ENCODE results near the gene ISL2.
A peak's percentile ranks its signal among the peaks of the same experiment; 100 is the strongest.

ISL2 gene

GRCh38 chr15:76327191-76328105 lies 9.1 kb upstream of the ISL2 start:
- DNase-seq (ENCODE audit: low read depth): peak; percentile 79

DNA sequence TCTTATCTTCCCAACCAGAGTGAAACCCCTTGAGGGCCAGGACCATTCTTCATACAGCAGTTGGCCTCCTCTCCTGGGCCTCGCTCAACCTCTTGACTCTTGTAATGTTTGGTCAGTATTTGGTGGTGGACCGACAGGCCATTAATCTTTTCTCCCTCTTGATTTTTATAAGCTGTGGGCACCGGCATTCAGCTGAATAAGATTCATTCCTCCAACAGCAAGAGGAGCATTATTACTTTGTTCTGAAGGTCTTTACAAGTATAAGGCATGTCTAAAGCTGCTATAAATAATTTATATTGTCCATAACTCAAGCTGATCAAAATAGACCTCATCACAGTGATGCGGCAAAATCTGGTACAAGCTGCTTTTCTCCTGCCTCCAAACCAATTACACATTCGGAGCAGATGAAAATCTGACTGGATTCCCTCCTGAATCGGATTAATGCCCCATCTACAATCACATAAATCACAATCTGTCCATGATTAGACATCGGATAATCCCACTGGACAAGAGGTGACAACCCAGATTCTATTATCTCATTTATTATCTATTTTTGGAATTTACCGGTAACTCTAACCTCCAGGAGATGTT lies 8.4 kb upstream of the ISL2 start:
- DNase-seq (ENCODE audit: low read depth): no peak

DNA sequence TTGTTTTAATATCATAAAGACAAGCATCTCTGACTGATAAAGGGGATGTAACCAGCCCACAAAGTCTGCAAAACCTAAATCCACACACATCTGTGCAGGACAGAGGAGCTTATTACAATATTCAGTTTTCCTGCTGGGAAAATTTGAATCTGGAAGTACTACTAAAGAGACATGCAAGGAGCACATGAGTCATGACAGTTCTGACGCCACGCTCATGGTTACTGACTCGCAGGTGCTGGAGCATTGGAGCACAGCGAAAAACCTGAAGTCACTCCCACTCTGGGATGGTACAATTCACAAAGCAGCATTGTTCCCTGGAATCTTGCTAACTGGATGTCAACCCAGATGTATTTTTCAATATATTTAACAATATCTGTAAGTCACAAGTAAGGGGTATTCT lies 7.6 kb upstream of the ISL2 start:
- DNase-seq (ENCODE audit: low read depth): peak; percentile 59

- peak; percentile 78 for DNase-seq (ENCODE audit: low read depth)
Measured at GRCh38 chr15:76330080-76330680, 6.4 kb upstream of the ISL2 start.

GRCh38 chr15:76332796-76333195 lies 3.8 kb upstream of the ISL2 start:
- DNase-seq (ENCODE audit: low read depth): no peak

- DNase-seq (ENCODE audit: low read depth): no peak
Measured at GRCh38 chr15:76333309-76333708, 3.3 kb upstream of the ISL2 start.

DNA sequence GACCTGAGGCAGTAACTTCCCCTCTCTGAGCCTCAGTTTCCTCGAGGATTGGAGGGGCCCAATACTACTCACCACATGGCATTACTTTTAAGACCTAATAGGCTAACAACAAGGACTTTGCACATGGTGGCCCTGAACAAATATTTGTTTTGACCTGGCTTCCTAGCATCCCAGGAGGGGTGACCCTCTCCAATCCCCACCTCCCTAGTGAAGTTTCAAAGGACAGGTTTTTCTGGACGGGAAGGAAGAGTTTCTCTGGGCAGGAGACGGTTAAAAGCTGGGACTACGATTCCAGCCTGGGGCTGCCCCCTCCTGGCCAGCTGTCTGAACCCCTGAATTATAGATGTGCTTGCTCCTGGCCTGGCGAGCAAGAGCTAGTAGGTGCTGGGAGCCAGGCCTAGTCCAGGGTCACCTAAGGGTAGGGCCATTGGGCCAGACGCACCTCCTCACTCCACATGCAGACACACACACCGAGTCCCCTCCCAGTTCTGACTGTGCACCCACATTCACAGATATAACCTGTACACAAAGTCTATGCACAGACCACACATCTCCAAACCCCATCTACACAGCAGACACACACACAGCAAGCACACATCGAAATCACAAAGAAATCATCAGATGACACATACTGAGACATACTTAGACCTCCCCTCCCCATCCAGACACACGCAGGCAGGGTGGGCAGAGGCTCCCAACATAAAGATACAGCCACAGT lies 2.7 kb upstream of the ISL2 start:
- peak; percentile 20 for DNase-seq (ENCODE audit: low read depth)

DNA sequence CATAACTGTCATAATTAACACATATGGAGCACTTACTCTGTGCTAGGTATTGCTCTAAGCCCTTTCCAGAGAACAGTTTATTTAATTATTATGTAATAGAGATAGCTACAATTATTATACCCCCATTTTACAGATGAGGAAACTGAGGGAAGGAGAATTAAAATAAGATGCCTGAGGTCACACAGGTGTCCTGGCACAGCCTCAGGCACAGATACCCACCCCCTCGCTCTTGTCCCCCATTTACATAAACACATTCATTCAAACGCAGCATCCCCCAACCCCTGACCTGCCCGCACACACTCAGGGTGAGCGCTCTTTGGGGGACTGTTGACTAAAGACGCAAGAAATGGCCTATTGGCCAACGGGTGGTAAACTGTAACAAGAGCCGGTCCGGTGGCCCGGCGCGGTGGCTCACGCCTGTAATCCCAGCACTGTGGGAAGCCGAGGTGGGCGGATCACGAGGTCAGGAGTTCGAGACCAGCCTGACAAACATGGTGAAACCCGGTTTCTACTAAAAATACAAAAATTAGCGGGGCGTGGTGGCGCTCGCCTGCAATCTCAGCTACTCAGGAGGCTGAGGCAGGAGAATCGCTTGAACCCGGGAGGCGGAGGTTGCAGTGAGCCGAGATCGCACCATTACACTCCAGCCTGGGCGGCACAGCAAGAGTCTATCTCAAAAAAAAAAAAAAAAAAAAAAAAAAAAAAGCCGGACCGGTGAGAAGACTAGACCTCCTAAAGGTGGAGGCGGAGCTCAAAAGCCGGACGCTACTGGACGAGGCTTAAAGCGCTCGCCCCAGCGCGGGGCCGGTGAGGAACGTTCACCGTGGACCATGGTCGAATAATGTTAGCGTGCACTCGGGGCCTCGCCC lies 1.9 kb upstream of the ISL2 start:
- no peak for DNase-seq (ENCODE audit: low read depth)

DNA sequence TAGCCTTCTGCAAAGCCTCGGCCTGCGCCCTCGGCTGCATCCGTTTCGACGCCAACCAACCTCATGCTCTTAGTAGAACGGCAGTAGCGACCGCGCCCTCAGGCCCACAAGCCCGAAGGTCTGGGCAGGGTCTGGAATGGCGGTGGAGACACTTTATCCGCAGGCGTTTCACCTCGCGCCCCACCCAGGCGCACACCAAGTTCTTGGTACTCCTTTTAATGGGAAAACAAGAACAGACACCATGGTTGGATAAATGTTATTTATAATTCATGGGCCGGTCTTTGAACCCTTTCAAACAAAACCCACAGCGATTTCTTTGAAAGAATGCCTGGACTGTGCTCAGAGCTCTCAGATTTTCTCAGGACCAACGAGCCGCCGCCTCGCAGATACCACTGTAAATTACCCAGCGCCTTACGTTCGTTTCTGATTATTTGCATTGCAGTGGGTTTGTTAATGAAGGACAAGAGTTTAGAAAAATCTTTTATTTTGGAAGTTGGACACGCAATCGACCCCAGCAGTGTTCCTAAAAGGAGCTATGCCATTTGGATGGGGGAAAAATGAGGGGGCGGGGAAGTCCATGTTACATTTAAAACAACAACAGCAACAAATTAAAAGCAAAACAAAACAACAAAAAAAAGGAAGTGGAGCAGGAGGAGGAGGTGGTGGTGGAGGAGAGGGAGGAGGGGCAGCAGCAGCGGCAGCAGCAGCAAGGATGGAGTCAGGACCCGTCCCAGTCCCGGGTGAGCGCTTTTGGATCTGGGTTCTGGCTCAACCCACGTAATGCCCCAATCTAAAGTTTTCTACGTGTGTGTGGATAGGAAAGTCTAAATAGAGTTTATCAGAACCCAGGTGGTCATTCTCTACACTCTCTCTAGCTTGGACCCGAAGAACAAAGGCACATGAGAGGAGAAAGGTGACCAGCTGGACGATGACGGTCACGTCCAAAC lies 993 bp upstream of the ISL2 start:
- peak; percentile 67 for DNase-seq (ENCODE audit: low read depth)

DNA sequence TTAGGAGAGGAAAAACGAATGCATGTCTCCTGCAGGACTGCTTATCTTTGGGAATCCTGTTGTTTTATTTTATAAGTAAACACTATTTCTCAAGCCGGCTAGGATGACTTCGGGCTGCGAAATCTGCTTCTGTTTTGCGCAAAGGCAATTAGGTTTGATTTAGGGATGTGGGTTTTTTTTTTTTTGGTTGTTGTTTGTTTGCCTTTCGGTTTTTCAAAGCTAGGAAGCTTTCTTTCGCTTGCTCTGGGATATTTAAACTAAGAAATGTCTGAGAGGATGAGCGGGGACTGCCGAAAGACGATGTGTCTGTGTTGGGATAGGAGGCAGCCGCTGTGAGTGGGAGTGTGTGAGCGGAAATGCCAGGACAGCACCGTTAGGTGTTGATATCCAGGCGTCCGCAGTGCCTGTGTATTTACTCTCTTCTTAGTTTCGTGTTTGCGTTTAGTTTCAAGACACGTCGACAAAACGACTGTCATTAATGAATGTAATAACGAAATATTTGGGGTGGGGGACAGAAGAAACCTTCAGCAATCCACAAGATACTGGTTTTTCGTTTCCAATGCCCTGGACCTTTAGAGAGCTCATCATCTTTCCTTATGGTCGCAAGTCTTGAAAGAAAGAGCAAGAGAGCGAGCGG lies 604 bp downstream of the ISL2 start:
- DNase-seq (ENCODE audit: low read depth): peak; percentile 77

DNA sequence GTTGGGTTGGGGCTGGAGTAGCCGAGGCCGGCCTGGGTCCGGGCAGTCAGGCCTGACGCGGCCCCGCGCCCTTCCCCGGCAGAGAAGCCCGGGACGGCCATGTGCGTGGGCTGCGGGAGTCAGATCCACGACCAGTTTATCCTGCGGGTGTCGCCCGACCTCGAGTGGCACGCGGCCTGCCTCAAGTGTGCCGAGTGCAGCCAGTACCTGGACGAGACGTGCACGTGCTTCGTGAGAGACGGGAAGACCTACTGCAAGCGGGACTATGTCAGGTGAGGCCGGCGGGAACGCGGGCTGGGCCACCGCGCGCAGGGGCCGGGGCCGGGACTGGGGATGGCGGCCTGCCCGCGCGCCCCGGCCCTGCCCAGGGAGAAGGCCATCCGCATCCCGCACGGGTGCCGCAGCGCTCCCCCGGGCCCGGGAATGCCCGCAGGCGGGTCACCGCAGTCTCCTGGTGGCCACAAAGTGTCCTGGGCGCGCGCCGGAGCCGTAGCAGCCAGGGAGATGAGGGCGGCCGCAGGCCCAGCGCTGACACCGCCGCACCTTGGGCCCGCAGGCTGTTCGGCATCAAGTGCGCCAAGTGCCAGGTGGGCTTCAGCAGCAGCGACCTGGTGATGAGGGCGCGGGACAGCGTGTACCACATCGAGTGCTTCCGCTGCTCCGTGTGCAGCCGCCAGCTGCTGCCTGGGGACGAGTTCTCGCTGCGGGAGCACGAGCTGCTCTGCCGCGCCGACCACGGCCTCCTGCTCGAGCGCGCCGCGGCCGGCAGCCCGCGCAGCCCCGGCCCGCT lies 1.3 kb downstream of the ISL2 start:
- DNase-seq (ENCODE audit: low read depth): no peak

DNA sequence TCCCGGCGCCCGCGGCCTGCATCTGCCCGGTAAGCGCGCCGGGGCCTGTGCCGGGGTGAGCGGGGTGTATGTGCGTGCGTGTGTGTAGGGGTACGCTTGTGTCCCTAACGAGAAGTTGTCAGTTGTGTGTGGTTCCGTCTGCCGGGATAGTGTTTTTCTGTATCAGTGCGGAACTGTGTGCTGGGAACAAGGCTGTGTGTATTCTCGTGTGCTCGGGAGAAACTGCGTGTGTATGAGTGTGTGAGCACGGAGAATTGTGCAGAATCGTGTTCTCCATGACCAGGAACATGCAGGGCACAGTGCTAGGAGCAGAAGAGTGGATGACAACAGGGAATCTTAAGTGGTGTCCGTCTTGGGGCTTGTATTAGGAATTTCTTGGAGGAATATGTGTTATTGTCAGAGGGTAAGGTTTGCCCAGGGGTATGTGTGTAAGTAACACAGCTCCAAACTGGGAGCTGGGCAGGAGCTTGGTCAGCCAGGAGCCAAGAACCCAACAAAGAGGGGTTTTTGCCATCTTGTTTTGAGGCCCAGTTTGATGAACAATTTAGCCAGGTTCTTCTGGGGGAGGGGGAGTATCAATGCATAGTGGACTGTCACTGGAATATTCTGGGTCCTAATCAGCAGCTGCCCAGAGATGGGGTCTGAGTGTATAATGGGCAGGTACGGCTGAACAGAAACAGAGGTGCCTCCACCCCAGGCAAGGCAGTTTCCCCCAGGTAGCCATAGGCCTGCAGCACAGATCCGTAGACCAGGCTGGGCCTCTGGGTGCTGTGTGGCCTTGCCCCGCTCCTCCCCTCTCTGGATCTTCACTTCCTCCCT lies 2.1 kb downstream of the ISL2 start:
- DNase-seq (ENCODE audit: low read depth): peak; percentile 51

- DNase-seq (ENCODE audit: low read depth): peak; percentile 59
Measured at GRCh38 chr15:76339305-76340197, 3.0 kb downstream of the ISL2 start.

DNA sequence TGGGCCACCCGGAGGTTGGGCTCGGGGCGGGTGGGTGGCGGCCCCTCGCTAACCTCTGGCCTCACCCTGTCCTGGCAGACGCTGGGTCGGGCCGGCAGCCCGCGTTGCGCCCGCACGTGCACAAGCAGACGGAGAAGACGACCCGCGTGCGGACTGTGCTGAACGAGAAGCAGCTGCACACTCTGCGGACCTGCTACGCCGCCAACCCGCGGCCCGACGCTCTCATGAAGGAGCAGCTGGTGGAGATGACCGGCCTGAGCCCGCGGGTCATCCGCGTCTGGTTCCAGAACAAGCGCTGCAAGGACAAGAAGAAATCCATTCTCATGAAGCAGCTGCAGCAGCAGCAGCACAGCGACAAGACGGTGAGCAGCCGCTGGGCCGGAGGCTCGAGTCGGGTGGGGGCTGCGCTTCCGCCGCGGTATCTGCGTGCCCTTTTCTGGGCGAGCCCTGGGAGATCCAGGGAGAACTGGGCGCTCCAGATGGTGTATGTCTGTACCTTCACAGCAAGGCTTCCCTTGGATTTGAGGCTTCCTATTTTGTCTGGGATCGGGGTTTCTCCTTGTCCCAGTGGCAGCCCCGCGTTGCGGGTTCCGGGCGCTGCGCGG lies 3.7 kb downstream of the ISL2 start:
- peak; percentile 64 for DNase-seq (ENCODE audit: low read depth)

GRCh38 chr15:76340803-76341365 lies 4.3 kb downstream of the ISL2 start:
- peak; percentile 58 for DNase-seq (ENCODE audit: low read depth)

GRCh38 chr15:76341366-76342057 lies 4.9 kb downstream of the ISL2 start:
- peak; percentile 23 for DNase-seq (ENCODE audit: low read depth)

Data from EH (cell line).